Fibroblast of villous mesenchyme (primary cell): ENCODE measurements around the gene GSKIP. TPM values are rescaled to one million over a fixed set of nuclear protein-coding genes. Genes with fewer than 3 reads are reported as not detected.

ENCODE experiments used
- DNase-seq: peaks from one replicate; pipeline ENCODE4 v3.0.0-alpha.2; 2010; ENCODE audit warnings: low read depth
- H3K4me3 ChIP-seq: 2 replicates; pipeline ENCODE4 v1.5.1; 2011; ENCODE audit warnings: low read depth, mild to moderate bottlenecking, low read length
- CTCF ChIP-seq: IDR thresholded peaks from 2 replicates; pipeline ENCODE4 v1.5.1; 2012; ENCODE audit warnings: low read depth, mild to moderate bottlenecking, low read length; ENCODE audit not compliant: insufficient read depth
- total RNA-seq: library from RNA; depleted of rRNA; stranded (reverse); fragments of >200 nt; gene quantifications from 2 replicates; pipeline ENCODE4 v1.2.3, GENCODE V29; 2012

The GSKIP gene
- total RNA-seq, 1 donor = 45.8 TPM

DNA sequence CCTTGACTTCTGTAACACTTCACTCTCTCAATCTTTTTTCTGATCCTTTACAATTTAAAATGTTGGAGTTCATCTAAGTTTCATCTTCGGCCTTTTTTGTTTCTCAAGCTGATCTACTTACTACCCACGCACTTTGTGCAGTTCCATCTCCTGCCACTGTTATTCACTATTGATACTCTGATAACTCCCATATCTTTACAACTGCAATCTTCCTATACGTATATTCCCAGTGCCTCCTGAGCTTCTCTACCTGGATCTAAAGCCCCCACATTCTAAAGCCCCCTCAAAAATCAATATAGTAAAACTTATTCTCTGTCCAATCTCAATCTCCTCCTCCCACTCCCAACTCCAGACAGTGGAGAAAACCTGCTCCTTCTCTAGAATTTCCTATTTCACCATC is 6.1 kb upstream of the GSKIP start:
- no peak for DNase-seq
- TF ChIP-seq CTCF = no peak

DNA sequence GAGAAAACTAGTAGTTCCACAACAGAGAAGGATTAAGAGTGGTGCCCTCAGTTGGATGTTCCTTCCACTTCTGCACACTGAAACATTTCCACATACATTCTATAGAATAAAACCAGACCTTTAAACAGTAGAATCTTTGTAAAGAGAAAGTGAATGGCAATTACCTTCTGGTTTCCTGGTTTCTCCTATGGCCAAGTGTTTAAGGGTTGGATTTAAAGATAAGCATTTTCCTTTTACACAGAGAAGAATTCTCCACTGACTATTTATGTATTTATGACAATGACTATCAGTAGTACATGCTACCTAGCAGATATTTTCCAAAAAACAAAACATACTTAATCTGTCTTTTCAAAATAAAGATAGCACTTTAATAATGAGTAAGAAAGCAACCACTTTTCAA is 3.4 kb upstream of the GSKIP start:
- no peak overlapping the region for H3K4me3 ChIP-seq
- no peak for TF ChIP-seq CTCF
- no peak for DNase-seq

More for the DNA sequence above, 6.1 kb upstream of the GSKIP start:
- H3K4me3 ChIP-seq = no peak overlapping the region

DNA sequence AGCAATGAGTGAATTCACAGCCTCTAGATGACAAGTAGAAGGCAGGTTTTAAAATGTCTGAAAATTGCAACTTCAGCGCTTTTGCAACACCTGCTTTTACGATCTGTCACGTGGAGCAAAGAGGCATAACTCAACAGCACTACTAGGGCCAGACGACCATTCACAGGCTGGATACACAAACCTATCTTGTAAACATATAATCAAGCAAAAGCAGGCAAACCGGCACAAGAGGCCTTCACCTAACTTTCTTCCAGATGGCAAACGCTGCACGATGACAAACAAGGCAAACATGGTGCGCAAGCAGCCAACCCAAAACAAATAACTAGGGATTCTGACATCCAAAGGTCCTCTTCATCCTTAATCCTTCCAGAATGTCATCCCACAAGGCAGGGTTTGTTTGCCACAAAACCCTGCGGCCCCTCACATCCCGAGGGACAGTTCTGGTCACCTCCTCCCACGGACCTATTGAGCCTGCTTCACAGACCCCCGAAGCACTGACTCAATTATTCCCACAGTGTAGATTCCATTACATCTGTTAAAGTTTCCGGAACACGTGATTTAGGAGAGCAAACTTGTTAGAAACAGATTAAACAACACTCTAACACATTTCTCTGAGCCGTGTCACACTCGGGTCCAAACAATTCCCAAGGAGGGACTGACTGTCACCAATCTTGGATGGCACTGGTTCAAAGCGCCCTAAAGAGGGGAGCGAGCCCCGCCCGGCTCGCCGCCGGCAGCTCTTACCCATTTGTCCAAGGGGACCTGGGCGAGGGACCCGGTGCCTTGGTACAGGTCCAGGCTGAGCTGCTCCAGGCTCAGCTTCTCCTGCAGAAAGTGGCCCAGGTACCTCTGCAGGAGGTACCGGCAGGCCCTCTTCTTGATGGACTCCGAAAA is 1.0 kb upstream of the GSKIP start:
- H3K4me3 ChIP-seq = peak overlapping the region; percentile 95
- no peak for TF ChIP-seq CTCF
- peak; percentile 64 for DNase-seq

DNA sequence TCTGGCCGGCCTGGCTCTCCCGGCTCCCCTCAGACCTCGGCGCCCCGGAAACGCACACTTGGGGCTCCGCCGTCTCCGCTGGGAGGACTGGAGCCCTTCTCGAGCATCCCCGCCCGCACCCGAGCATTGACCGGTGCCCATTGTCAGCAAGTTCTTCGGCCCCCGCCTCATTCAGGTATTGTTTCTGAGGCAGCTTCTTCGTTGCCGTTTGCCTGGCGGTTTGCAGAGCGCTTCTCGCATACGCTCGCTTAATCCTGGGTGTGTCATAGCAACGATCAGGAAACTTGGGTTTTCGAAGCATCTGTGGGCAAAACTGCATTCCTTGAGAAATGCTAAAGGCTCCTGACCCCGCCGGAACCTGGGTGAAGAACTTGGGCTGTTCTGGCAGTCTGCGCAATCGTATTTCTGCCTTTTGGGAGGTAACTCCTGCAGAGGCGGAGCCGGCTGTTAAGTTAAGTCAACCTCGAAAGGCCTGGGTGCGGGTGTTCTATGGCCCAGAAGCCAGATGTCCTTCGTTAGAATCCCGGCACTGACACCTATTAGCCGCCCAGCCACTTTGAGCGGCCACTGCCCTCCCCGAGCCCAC is 518 bp downstream of the GSKIP start:
- no peak for TF ChIP-seq CTCF
- peak overlapping the region; percentile 95 for H3K4me3 ChIP-seq
- peak; percentile 82 for DNase-seq

- peak; percentile 6 for DNase-seq
- H3K4me3 ChIP-seq = peak overlapping the region; percentile 95
- TF ChIP-seq CTCF = no peak
Measured at GRCh38 chr14:96364962-96365361, 1.6 kb downstream of the GSKIP start.

DNA sequence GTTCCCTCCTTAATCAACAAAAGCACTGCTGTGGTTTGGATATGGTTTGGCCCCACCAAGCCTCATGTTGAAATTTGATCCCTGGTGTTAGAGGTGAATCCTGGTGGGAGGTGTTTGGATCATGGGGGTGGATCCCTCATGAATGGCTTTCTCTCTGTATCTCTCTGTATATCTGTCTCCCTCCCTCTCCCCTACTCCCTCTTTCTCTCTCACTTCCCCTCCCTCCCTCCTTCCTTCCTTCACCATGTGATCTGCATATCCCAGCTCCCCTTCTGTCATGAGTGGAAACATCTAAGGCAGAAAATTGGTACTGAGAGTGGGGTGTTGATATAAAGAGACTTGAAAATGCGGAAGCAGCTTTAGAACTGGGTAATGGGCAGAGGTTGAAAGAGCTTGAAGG is 5.2 kb downstream of the GSKIP start:
- no peak for DNase-seq
- no peak for TF ChIP-seq CTCF
- no peak overlapping the region for H3K4me3 ChIP-seq
